Activated CD8-positive, alpha-beta memory T cell treated with anti-CD3 and anti-CD28 coated beads, Interleukin-2, amount 50 U/mL, for 1 hour (primary cell): Measurements from ENCODE around the gene ZBTB24.

ENCODE experiments used
- DNase-seq: peaks from one replicate; pipeline ENCODE4 v3.0.0-alpha.2; 2020; ENCODE audit errors: extremely low read depth

Gene ZBTB24

GRCh38 chr6:109451376-109451775 is 31.6 kb downstream of the ZBTB24 start:
- no peak for DNase-seq

GRCh38 chr6:109450801-109451200 is 32.2 kb downstream of the ZBTB24 start:
- no peak for DNase-seq

- no peak for DNase-seq
Observed at GRCh38 chr6:109449795-109450673, 33.0 kb downstream of the ZBTB24 start.

GRCh38 chr6:109449064-109449794 is 33.8 kb downstream of the ZBTB24 start:
- DNase-seq: no peak

GRCh38 chr6:109448615-109449014 is 34.4 kb downstream of the ZBTB24 start:
- DNase-seq: no peak

GRCh38 chr6:109447878-109448555 is 35.0 kb downstream of the ZBTB24 start:
- DNase-seq: no peak

GRCh38 chr6:109447087-109447486 is 35.9 kb downstream of the ZBTB24 start:
- no peak for DNase-seq

- no peak for DNase-seq
Observed at GRCh38 chr6:109446541-109446940, 36.5 kb downstream of the ZBTB24 start.

- DNase-seq: no peak
Observed at GRCh38 chr6:109446072-109446471, 36.9 kb downstream of the ZBTB24 start.

GRCh38 chr6:109445382-109445781 is 37.6 kb downstream of the ZBTB24 start:
- DNase-seq: no peak

GRCh38 chr6:109443425-109443950 is 39.5 kb downstream of the ZBTB24 start:
- DNase-seq: no peak

GRCh38 chr6:109442393-109442924 is 40.6 kb downstream of the ZBTB24 start:
- no peak for DNase-seq

- DNase-seq: no peak
Observed at GRCh38 chr6:109441069-109441816, 41.8 kb downstream of the ZBTB24 start.

- DNase-seq: no peak
Observed at GRCh38 chr6:109440331-109441068, 42.5 kb downstream of the ZBTB24 start, which contains the start of the genes PPIL6 and SMPD2. PPIL6 (minus strand) TSS chr6:109440628; CDS start chr6:109440590, 38 bp downstream. SMPD2 (plus strand) TSS chr6:109440724; CDS start chr6:109441122, 398 bp downstream.

GRCh38 chr6:109436041-109436440 is 47.0 kb downstream of the ZBTB24 start:
- DNase-seq: no peak

GRCh38 chr6:109434456-109434855 is 48.6 kb downstream of the ZBTB24 start:
- no peak for DNase-seq

- no peak for DNase-seq
Observed at GRCh38 chr6:109429496-109429895, 53.5 kb downstream of the ZBTB24 start.

- DNase-seq: no peak
Observed at GRCh38 chr6:109428889-109429477, 54.0 kb downstream of the ZBTB24 start.

GRCh38 chr6:109424946-109425345 is 58.1 kb downstream of the ZBTB24 start:
- DNase-seq: no peak

- no peak for DNase-seq
Observed at GRCh38 chr6:109421184-109421583, 61.8 kb downstream of the ZBTB24 start.
